HAP-1 (cell line): ENCODE measurements around the gene ARRDC2.

Experiments
- DNase-seq, 2 experiments: peaks; one replicate each; pipeline ENCODE4 v3.0.0-alpha.2; 2016 to 2020; ENCODE audit warnings: low spot score in 2 of 2
- H3K27me3 ChIP-seq: fragments of 250-450 bp; sonication (Bioruptor Pico); 2 replicates; pipeline ENCODE4 v1.5.1; 2020; ENCODE audit warnings: low read depth, mild to moderate bottlenecking, moderate library complexity
- H3K36me3 ChIP-seq: fragments of 250-450 bp; sonication (Bioruptor Pico); replicated peaks from 2 replicates; pipeline ENCODE4 v1.5.1; 2020; ENCODE audit warnings: mild to moderate bottlenecking
- H3K4me1 ChIP-seq: fragments of 250-450 bp; sonication (Bioruptor Pico); 2 replicates; pipeline ENCODE4 v1.5.1; 2020; ENCODE audit warnings: mild to moderate bottlenecking
- H3K4me3 ChIP-seq: fragments of 250-450 bp; sonication (Bioruptor Pico); 2 replicates; pipeline ENCODE4 v1.5.1; 2020; ENCODE audit warnings: mild to moderate bottlenecking, moderate library complexity
- H3K9me3 ChIP-seq: fragments of 250-450 bp; sonication (Bioruptor Pico); 2 replicates; pipeline ENCODE4 v1.5.1; 2020; ENCODE audit warnings: mild to moderate bottlenecking, moderate library complexity
- in situ Hi-C: fragments of 300-500 bp; cut with MboI; formaldehyde crosslinking; loops from 3 replicates; pipeline ENCODE4 v1.14.3; 2020; ENCODE audit warnings: low sequenced_read_pairs, inconsistent platforms, mixed read lengths

ARRDC2 gene

GRCh38 chr19:18007917-18008673 lies at the start of gene ARRDC2:
ARRDC2 (plus strand) TSS chr19:18008170; CDS start chr19:18008311, 141 bp downstream.
- no peak for DNase-seq
- in situ Hi-C loops: no loop called here
- peaks cover 36% of the 10 kb centered on the region for H3K36me3 ChIP-seq
- no peak within 1 kb of the TSS for H3K4me3 ChIP-seq
- H3K27me3 ChIP-seq: no peaks in the 10 kb centered on the region
- no peaks in the 10 kb centered on the region; the same call in 1 of the 2 replicates for H3K9me3 ChIP-seq
- H3K4me1 ChIP-seq: no peaks in the 10 kb centered on the region

GRCh38 chr19:17963936-17964691 lies 43.9 kb upstream of the ARRDC2 start:
- Histone ChIP-seq H3K4me1 (no peaks in the 10 kb centered on the region; the same call in 1 of the 2 replicates), H3K27me3 (no peaks in the 10 kb centered on the region), H3K9me3 (no peaks in the 10 kb centered on the region), H3K36me3 (no peaks in the 10 kb centered on the region), H3K4me3 (no peak overlapping the region)
- in situ Hi-C loops: no loop called here
- no peak for DNase-seq

GRCh38 chr19:17965370-17966128 lies 42.4 kb upstream of the ARRDC2 start:
- DNase-seq: no peak
- Histone ChIP-seq H3K27me3 (no peaks in the 10 kb centered on the region), H3K4me3 (no peak overlapping the region), H3K36me3 (no peaks in the 10 kb centered on the region), H3K4me1 (no peaks in the 10 kb centered on the region; the same call in 1 of the 2 replicates), H3K9me3 (no peaks in the 10 kb centered on the region)
- in situ Hi-C loops: no loop called here

- Histone ChIP-seq H3K27me3 (no peaks in the 10 kb centered on the region), H3K4me1 (no peaks in the 10 kb centered on the region; the same call in 1 of the 2 replicates), H3K4me3 (no peak overlapping the region), H3K36me3 (no peaks in the 10 kb centered on the region), H3K9me3 (no peaks in the 10 kb centered on the region)
- in situ Hi-C loops: no loop called here
- DNase-seq: no peak
Observed at GRCh38 chr19:17966129-17966483, 41.9 kb upstream of the ARRDC2 start.

- Histone ChIP-seq H3K4me3 (peak within 1 kb of the TSS; percentile 43), H3K4me1 (no peaks in the 10 kb centered on the region; the same call in 1 of the 2 replicates), H3K9me3 (no peaks in the 10 kb centered on the region), H3K27me3 (no peaks in the 10 kb centered on the region), H3K36me3 (no peaks in the 10 kb centered on the region)
- peak; percentile 44 to 80 for DNase-seq
- in situ Hi-C loops: no loop called here
Observed at GRCh38 chr19:17966550-17967256, 41.3 kb upstream of the ARRDC2 start, which contains the start of gene KCNN1. KCNN1 (plus strand) TSS chr19:17967107; CDS start chr19:17973889, 6,782 bp downstream.

GRCh38 chr19:17967257-17968051 lies 40.5 kb upstream of the ARRDC2 start:
- DNase-seq: peak in 1 of 2 experiments; percentile 20
- no peaks in the 10 kb centered on the region for H3K27me3 ChIP-seq
- H3K4me1 ChIP-seq: no peaks in the 10 kb centered on the region; the same call in 1 of the 2 replicates
- H3K9me3 ChIP-seq: no peaks in the 10 kb centered on the region
- in situ Hi-C loops: no loop called here
- peak overlapping the region; percentile 43 for H3K4me3 ChIP-seq
- H3K36me3 ChIP-seq: no peaks in the 10 kb centered on the region

- H3K9me3 ChIP-seq: no peaks in the 10 kb centered on the region
- H3K36me3 ChIP-seq: no peaks in the 10 kb centered on the region
- H3K4me1 ChIP-seq: no peaks in the 10 kb centered on the region; the same call in 1 of the 2 replicates
- in situ Hi-C loops: no loop called here
- no peaks in the 10 kb centered on the region for H3K27me3 ChIP-seq
- H3K4me3 ChIP-seq: no peak overlapping the region
- DNase-seq: no peak
Observed at GRCh38 chr19:17968362-17968761, 39.6 kb upstream of the ARRDC2 start.

- Histone ChIP-seq H3K4me1 (no peaks in the 10 kb centered on the region; the same call in 1 of the 2 replicates), H3K27me3 (no peaks in the 10 kb centered on the region), H3K9me3 (no peaks in the 10 kb centered on the region), H3K36me3 (peaks cover 3% of the 10 kb centered on the region; the same call in 1 of the 2 replicates), H3K4me3 (no peak overlapping the region)
- no peak for DNase-seq
- in situ Hi-C loops: no loop called here
Observed at GRCh38 chr19:17969096-17969792, 38.7 kb upstream of the ARRDC2 start.

GRCh38 chr19:17972230-17972629 lies 35.7 kb upstream of the ARRDC2 start:
- peaks cover 4% of the 10 kb centered on the region; the same call in 1 of the 2 replicates for H3K36me3 ChIP-seq
- in situ Hi-C loops: no loop called here
- 0 out of 2 replicates have a peak, but pooled peaks cover 1% of the 10 kb centered on the region for H3K4me1 ChIP-seq
- H3K4me3 ChIP-seq: no peak overlapping the region
- no peaks in the 10 kb centered on the region for H3K9me3 ChIP-seq
- no peaks in the 10 kb centered on the region for H3K27me3 ChIP-seq
- no peak for DNase-seq

GRCh38 chr19:17973759-17974158 lies 34.2 kb upstream of the ARRDC2 start:
- in situ Hi-C loops: no loop called here
- H3K4me1 ChIP-seq: 0 out of 2 replicates have a peak, but pooled peaks cover 5% of the 10 kb centered on the region
- DNase-seq: no peak
- peaks cover 4% of the 10 kb centered on the region; the same call in 1 of the 2 replicates for H3K36me3 ChIP-seq
- no peaks in the 10 kb centered on the region for H3K27me3 ChIP-seq
- H3K9me3 ChIP-seq: no peaks in the 10 kb centered on the region
- H3K4me3 ChIP-seq: no peak overlapping the region

- in situ Hi-C loops: no loop called here
- no peak for DNase-seq
- H3K36me3 ChIP-seq: peaks cover 4% of the 10 kb centered on the region; the same call in 1 of the 2 replicates
Observed at GRCh38 chr19:17974551-17974950, 33.4 kb upstream of the ARRDC2 start.

GRCh38 chr19:17975032-17975431 lies 32.9 kb upstream of the ARRDC2 start:
- in situ Hi-C loops: no loop called here
- no peaks in the 10 kb centered on the region for H3K27me3 ChIP-seq
- H3K9me3 ChIP-seq: no peaks in the 10 kb centered on the region
- H3K4me3 ChIP-seq: no peak overlapping the region
- DNase-seq: no peak
- H3K4me1 ChIP-seq: 0 out of 2 replicates have a peak, but pooled peaks cover 5% of the 10 kb centered on the region
- H3K36me3 ChIP-seq: peaks cover 4% of the 10 kb centered on the region; the same call in 1 of the 2 replicates

More at GRCh38 chr19:17974551-17974950, 33.4 kb upstream of the ARRDC2 start:
- Histone ChIP-seq H3K27me3 (no peaks in the 10 kb centered on the region), H3K9me3 (no peaks in the 10 kb centered on the region), H3K4me3 (no peak overlapping the region), H3K4me1 (0 out of 2 replicates have a peak, but pooled peaks cover 5% of the 10 kb centered on the region)
